Upper lobe of right lung (tissue), 1 donor: ENCODE measurements around the gene CHD6. TPM values are rescaled to one million over a fixed set of nuclear protein-coding genes. Genes with fewer than 3 reads are reported as not detected.

Experiments used
- ATAC-seq: fragments of 200-7000 bp; cut with Tn5 transposase; one replicate; pipeline ENCODE4 v1.9.1; 2020; ENCODE audit warnings: mild to moderate bottlenecking, moderate library complexity
- DNase-seq: peaks from one replicate; pipeline ENCODE4 v3.0.0-alpha.2; 2020
- H3K27ac ChIP-seq: fragments of 200-600 bp; one replicate; pipeline ENCODE4 v1.8.0; 2022
- H3K27me3 ChIP-seq: fragments of 200-600 bp; one replicate; pipeline ENCODE4 v1.8.0; 2022; ENCODE audit warnings: mild to moderate bottlenecking
- H3K36me3 ChIP-seq: fragments of 200-600 bp; one replicate; pipeline ENCODE4 v1.8.0; 2022
- H3K4me1 ChIP-seq: fragments of 200-600 bp; one replicate; pipeline ENCODE4 v1.8.0; 2022
- H3K4me3 ChIP-seq: fragments of 200-600 bp; one replicate; pipeline ENCODE4 v1.8.0; 2022; ENCODE audit warnings: mild to moderate bottlenecking
- H3K9me3 ChIP-seq: fragments of 200-600 bp; one replicate; pipeline ENCODE4 v1.8.0; 2022
- CTCF ChIP-seq: fragments of 200-600 bp; IDR thresholded peaks from one replicate; pipeline ENCODE4 v1.8.0; 2022; ENCODE audit warnings: antibody characterized with exemption
- intact Hi-C: fragments of 100-400 bp; cut with DNase I; formaldehyde crosslinking; loops from one replicate; pipeline ENCODE4 v1.11.0; 2022
- total RNA-seq: library from RNA; stranded (reverse); fragmentation: NEBNext Ultra II Directional; extraction: Animal tissue kit (Norgen Biotek cat#: 25700); gene quantifications from one replicate; pipeline ENCODE4 v1.2.1, GENCODE V29; 2021
- donor health status: DM: no; HTN: yes; CAD: no; lungs with severe emphysema.

CHD6 gene
- total RNA-seq, 1 donor from 2014 or later: 42.3 TPM

GRCh38 chr20:41357424-41358163 is 260.6 kb downstream of the CHD6 start:
- H3K4me1 ChIP-seq: no peaks in the 10 kb centered on the region
- H3K27ac ChIP-seq: no peak overlapping the region
- ATAC-seq (no peak), DNase-seq (no peak)
- no peaks in the 10 kb centered on the region for H3K36me3 ChIP-seq
- no peak for TF ChIP-seq CTCF
- intact Hi-C loops: no loop called here
- H3K27me3 ChIP-seq: no peaks in the 10 kb centered on the region
- no peak overlapping the region for H3K4me3 ChIP-seq
- H3K9me3 ChIP-seq: no peaks in the 10 kb centered on the region

GRCh38 chr20:41356951-41357350 is 261.2 kb downstream of the CHD6 start:
- Histone ChIP-seq H3K36me3 (no peaks in the 10 kb centered on the region), H3K27ac (no peak overlapping the region), H3K9me3 (no peaks in the 10 kb centered on the region), H3K4me1 (no peaks in the 10 kb centered on the region), H3K4me3 (no peak overlapping the region), H3K27me3 (no peaks in the 10 kb centered on the region)
- ATAC-seq: no peak
- no peak for TF ChIP-seq CTCF
- intact Hi-C loops: no loop called here
- no peak for DNase-seq

- intact Hi-C loops: no loop called here
- no peak for TF ChIP-seq CTCF
- ATAC-seq (no peak), DNase-seq (no peak)
- H3K4me3 ChIP-seq: no peak overlapping the region
- H3K27me3 ChIP-seq: no peaks in the 10 kb centered on the region
- no peaks in the 10 kb centered on the region for H3K36me3 ChIP-seq
- H3K27ac ChIP-seq: no peak overlapping the region
- H3K4me1 ChIP-seq: no peaks in the 10 kb centered on the region
- H3K9me3 ChIP-seq: no peaks in the 10 kb centered on the region
Measured at GRCh38 chr20:41355598-41356203, 262.5 kb downstream of the CHD6 start.

GRCh38 chr20:41355192-41355591 is 263.0 kb downstream of the CHD6 start:
- ATAC-seq (no peak), DNase-seq (no peak)
- no peaks in the 10 kb centered on the region for H3K27me3 ChIP-seq
- no peaks in the 10 kb centered on the region for H3K9me3 ChIP-seq
- intact Hi-C loops: no loop called here
- H3K36me3 ChIP-seq: no peaks in the 10 kb centered on the region
- no peak for TF ChIP-seq CTCF
- no peak overlapping the region for H3K27ac ChIP-seq
- no peak overlapping the region for H3K4me3 ChIP-seq
- no peaks in the 10 kb centered on the region for H3K4me1 ChIP-seq

- Histone ChIP-seq H3K27ac (no peak overlapping the region), H3K27me3 (no peaks in the 10 kb centered on the region), H3K4me3 (no peak overlapping the region), H3K9me3 (no peaks in the 10 kb centered on the region), H3K36me3 (no peaks in the 10 kb centered on the region), H3K4me1 (no peaks in the 10 kb centered on the region)
- no peak for ATAC-seq
- no peak for DNase-seq
- TF ChIP-seq CTCF: no peak
- intact Hi-C loops: no loop called here
Measured at GRCh38 chr20:41353530-41353929, 264.6 kb downstream of the CHD6 start.
